HUES48 (cell line): ENCODE results near the gene KCNJ9.
"Not testable (repeated sequence)": the region's sequence is repeated elsewhere in the genome, so short reads cannot be mapped to it uniquely, and the experiment has no call there.

Source experiments
- H3K27ac ChIP-seq: one replicate; pipeline ENCODE4 v1.7.0; 2013; ENCODE audit warnings: low read depth, low read length, inconsistent platforms
- H3K27me3 ChIP-seq: 2 replicates; pipeline ENCODE4 v1.6.1; 2013; ENCODE audit warnings: mild to moderate bottlenecking, low read length; ENCODE audit not compliant: control insufficient read depth, insufficient read depth
- H3K36me3 ChIP-seq: 2 replicates; pipeline ENCODE4 v1.6.1; 2013; ENCODE audit warnings: low read length; ENCODE audit not compliant: control insufficient read depth, insufficient read depth
- H3K4me1 ChIP-seq: 2 replicates; pipeline ENCODE4 v1.6.1; 2013; ENCODE audit warnings: mild to moderate bottlenecking, low read length; ENCODE audit not compliant: control insufficient read depth, insufficient read depth
- H3K4me3 ChIP-seq: 2 replicates; pipeline ENCODE4 v1.5.1; 2013; ENCODE audit warnings: mild to moderate bottlenecking, low read depth, low read length
- H3K9ac ChIP-seq: 2 replicates; pipeline ENCODE4 v1.6.1; 2013; ENCODE audit warnings: mild to moderate bottlenecking, low read depth, low read length, moderate library complexity
- H3K9me3 ChIP-seq: 2 replicates; pipeline ENCODE4 v1.6.1; 2013; ENCODE audit warnings: low read length; ENCODE audit not compliant: control insufficient read depth, insufficient read depth

The KCNJ9 gene

GRCh38 chr1:160118928-160119327 is 37.6 kb downstream of the KCNJ9 start:
- Histone ChIP-seq H3K27me3 (no peaks in the 10 kb centered on the region), H3K36me3 (peaks cover 10% of the 10 kb centered on the region), H3K27ac (no peak overlapping the region), H3K4me1 (peaks cover 34% of the 10 kb centered on the region), H3K9me3 (no peaks in the 10 kb centered on the region), H3K9ac (no peak overlapping the region), H3K4me3 (no peak overlapping the region)

DNA sequence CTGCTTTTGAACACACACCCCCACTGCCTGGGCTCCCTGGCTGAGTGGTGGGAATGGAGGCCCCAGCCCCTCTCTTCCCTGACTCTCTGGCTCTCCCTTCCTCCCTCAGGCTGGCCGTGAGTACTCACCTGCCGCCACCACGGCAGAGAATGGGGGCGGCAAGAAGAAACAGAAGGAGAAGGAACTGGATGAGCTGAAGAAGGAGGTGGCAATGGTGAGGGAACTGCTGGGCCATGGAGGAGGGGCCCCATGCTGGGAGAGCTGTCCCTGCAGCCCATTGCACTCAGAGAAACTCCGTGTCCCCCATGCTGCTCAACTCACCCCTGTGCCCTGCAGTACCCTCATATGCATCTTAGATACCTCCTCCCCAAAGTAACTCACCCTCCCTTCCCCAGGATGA is 39.5 kb downstream of the KCNJ9 start:
- no peak overlapping the region for H3K4me3 ChIP-seq
- H3K9me3 ChIP-seq: no peaks in the 10 kb centered on the region
- H3K27me3 ChIP-seq: no peaks in the 10 kb centered on the region
- H3K36me3 ChIP-seq: peaks cover 28% of the 10 kb centered on the region
- H3K4me1 ChIP-seq: peaks cover 26% of the 10 kb centered on the region
- H3K9ac ChIP-seq: no peak overlapping the region
- no peak overlapping the region for H3K27ac ChIP-seq

DNA sequence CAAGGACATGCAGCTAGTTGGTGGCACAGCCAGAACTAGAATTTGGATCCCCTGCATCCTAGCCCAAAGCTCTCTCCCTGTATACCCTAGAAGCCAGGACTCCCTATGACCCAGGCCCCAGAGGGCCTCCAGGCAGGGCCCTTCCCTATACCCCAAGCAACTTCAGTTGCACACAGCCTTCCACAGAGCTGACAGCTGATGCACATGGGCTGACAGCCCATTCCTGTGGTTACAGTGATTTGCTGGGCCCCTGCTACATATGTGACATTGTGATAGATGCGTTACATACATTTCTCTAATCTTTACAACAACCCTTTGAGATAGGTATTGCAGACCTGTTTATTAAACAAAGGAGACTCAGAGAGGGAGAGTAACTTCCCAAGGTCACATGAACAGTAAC is 40.0 kb downstream of the KCNJ9 start:
- H3K27ac ChIP-seq: no peak overlapping the region
- H3K36me3 ChIP-seq: peaks cover 33% of the 10 kb centered on the region
- H3K9me3 ChIP-seq: no peaks in the 10 kb centered on the region
- H3K9ac ChIP-seq: no peak overlapping the region
- no peaks in the 10 kb centered on the region for H3K27me3 ChIP-seq
- no peak overlapping the region for H3K4me3 ChIP-seq
- H3K4me1 ChIP-seq: peaks cover 21% of the 10 kb centered on the region

GRCh38 chr1:160122978-160123495 is 41.7 kb downstream of the KCNJ9 start:
- Histone ChIP-seq H3K27me3 (no peaks in the 10 kb centered on the region), H3K4me3 (no peak overlapping the region), H3K27ac (no peak overlapping the region), H3K9me3 (no peaks in the 10 kb centered on the region), H3K4me1 (peaks cover 9% of the 10 kb centered on the region; the same call in 1 of the 2 replicates), H3K9ac (no peak overlapping the region), H3K36me3 (peaks cover 46% of the 10 kb centered on the region)

- H3K9me3 ChIP-seq: no peaks in the 10 kb centered on the region
- no peaks in the 10 kb centered on the region for H3K27me3 ChIP-seq
- H3K9ac ChIP-seq: no peak overlapping the region
- peaks cover 53% of the 10 kb centered on the region for H3K36me3 ChIP-seq
- peaks cover 9% of the 10 kb centered on the region; the same call in 1 of the 2 replicates for H3K4me1 ChIP-seq
- no peak overlapping the region for H3K4me3 ChIP-seq
- H3K27ac ChIP-seq: no peak overlapping the region
These were observed 42.4 kb downstream of the KCNJ9 start for GRCh38 chr1:160123726-160124125.

DNA sequence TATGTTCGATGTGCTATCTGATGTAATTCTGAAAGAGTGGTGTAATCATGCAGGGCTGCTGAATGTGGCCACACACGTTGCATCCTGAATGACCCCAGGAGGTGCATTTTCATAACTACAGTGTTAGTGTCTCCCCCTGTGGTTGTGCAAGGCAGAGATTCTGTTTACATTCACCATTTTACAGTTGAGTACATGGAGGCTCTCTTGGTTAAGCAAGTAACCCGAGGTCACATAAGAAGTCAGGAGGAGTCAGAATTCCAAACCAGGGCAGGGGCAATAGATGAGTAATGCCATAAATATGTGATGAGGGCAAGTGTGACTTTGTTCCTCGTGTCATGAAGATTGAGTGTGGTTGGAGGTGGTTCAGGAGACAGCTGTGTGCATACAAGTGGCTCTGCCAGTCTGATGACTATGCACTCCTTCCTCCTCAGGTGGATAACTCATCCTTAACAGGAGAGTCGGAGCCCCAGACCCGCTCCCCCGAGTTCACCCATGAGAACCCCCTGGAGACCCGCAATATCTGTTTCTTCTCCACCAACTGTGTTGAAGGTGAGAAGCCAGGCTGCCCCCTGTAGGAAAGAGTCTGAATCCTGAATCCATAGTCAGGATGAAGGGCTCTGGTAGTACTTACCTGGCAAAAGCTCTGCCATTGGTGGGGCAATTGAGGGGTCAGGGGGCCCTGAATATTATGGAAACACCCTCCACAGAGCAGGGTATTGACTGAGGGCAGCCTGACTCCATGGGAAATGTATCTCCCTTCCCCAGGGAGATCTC is 43.6 kb downstream of the KCNJ9 start:
- H3K4me1 ChIP-seq: peaks cover 9% of the 10 kb centered on the region; the same call in 1 of the 2 replicates
- no peaks in the 10 kb centered on the region for H3K9me3 ChIP-seq
- H3K27ac ChIP-seq: no peak overlapping the region
- no peak overlapping the region for H3K4me3 ChIP-seq
- no peak overlapping the region for H3K9ac ChIP-seq
- no peaks in the 10 kb centered on the region for H3K27me3 ChIP-seq
- peaks cover 65% of the 10 kb centered on the region for H3K36me3 ChIP-seq

DNA sequence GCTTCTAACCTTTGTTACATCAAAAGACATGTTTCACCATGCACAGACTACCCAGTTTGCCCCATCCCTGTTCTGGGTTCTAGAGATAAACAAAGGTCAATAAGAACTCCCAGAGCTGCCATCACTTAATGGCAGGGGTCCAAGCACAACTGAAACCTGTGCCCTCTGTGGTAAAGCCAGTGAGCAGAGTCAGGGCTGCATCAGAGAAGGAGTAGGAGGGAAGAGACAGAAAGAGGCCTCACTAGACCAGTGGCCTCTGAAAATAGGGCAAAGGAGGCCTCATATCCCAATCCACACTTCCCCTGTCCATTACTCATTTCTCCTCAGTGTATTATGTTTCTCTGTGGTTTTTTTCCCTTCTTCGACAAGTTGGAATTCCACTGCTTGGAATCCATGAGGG is 44.4 kb downstream of the KCNJ9 start:
- H3K36me3 ChIP-seq: peaks cover 72% of the 10 kb centered on the region
- no peaks in the 10 kb centered on the region for H3K27me3 ChIP-seq
- H3K4me3 ChIP-seq: no peak overlapping the region
- peaks cover 9% of the 10 kb centered on the region; the same call in 1 of the 2 replicates for H3K4me1 ChIP-seq
- H3K9me3 ChIP-seq: no peaks in the 10 kb centered on the region
- no peak overlapping the region for H3K27ac ChIP-seq
- no peak overlapping the region for H3K9ac ChIP-seq

- H3K9me3 ChIP-seq, H3K4me1 ChIP-seq, H3K9ac ChIP-seq, H3K4me3 ChIP-seq, H3K27me3 ChIP-seq, H3K27ac ChIP-seq: not testable (repeated sequence)
- H3K36me3 ChIP-seq: peaks cover 72% of the 10 kb centered on the region
These were observed 45.0 kb downstream of the KCNJ9 start for GRCh38 chr1:160126342-160126741.

DNA sequence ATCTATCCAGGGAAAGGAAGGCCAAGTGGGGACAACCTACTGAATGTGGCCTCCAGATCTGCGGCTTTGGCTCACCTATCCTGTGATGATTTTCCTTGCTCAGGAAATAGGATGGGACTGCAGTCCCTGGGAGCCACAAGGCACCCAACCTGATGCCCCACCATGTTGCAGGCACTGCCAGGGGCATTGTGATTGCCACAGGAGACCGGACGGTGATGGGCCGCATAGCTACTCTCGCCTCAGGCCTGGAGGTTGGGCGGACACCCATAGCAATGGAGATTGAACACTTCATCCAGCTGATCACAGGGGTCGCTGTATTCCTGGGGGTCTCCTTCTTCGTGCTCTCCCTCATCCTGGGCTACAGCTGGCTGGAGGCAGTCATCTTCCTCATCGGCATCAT is 46.0 kb downstream of the KCNJ9 start:
- Histone ChIP-seq H3K27ac (no peak overlapping the region), H3K9ac (no peak overlapping the region), H3K9me3 (no peaks in the 10 kb centered on the region), H3K36me3 (peaks cover 75% of the 10 kb centered on the region), H3K4me1 (peaks cover 9% of the 10 kb centered on the region; the same call in 1 of the 2 replicates), H3K27me3 (no peaks in the 10 kb centered on the region), H3K4me3 (no peak overlapping the region)

GRCh38 chr1:160127865-160128523 is 46.7 kb downstream of the KCNJ9 start:
- Histone ChIP-seq H3K9ac (no peak overlapping the region), H3K27me3 (no peaks in the 10 kb centered on the region), H3K36me3 (peaks cover 75% of the 10 kb centered on the region), H3K27ac (no peak overlapping the region), H3K9me3 (no peaks in the 10 kb centered on the region), H3K4me3 (no peak overlapping the region), H3K4me1 (peaks cover 9% of the 10 kb centered on the region; the same call in 1 of the 2 replicates)

DNA sequence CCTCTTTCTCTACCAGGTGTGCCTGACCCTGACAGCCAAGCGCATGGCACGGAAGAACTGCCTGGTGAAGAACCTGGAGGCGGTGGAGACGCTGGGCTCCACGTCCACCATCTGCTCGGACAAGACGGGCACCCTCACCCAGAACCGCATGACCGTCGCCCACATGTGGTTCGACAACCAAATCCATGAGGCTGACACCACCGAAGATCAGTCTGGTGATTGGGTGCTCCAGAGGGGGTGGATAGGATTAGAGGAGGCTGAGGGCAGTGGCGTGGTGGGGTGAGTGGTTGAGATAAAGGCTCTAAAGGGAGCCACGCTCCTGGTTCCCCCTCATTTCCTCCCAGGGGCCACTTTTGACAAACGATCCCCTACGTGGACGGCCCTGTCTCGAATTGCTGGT is 47.3 kb downstream of the KCNJ9 start:
- no peak overlapping the region for H3K4me3 ChIP-seq
- no peaks in the 10 kb centered on the region for H3K27me3 ChIP-seq
- no peaks in the 10 kb centered on the region for H3K9me3 ChIP-seq
- no peak overlapping the region for H3K27ac ChIP-seq
- H3K9ac ChIP-seq: no peak overlapping the region
- peaks cover 78% of the 10 kb centered on the region for H3K36me3 ChIP-seq
- peaks cover 9% of the 10 kb centered on the region; the same call in 1 of the 2 replicates for H3K4me1 ChIP-seq
